ENCODE measurements around the gene TADA2A. TPM values are rescaled to one million over a fixed set of nuclear protein-coding genes. Genes with fewer than 3 reads are reported as not detected.

The TADA2A gene
- total RNA-seq, 1 donor from 2014 or later, result 44.0 TPM

GRCh38 chr17:37519251-37519985 lies 112.7 kb downstream of the TADA2A start:
- DNase-seq (ENCODE audit: low spot score in 2 of 2) (no peak), FAIRE-seq (no peak)

GRCh38 chr17:37520174-37520573 lies 113.5 kb downstream of the TADA2A start:
- DNase-seq (ENCODE audit: low spot score in 2 of 2) (no peak), FAIRE-seq (no peak)

- FAIRE-seq (no peak), DNase-seq (ENCODE audit: low spot score in 2 of 2) (no peak)
Measured at GRCh38 chr17:37521821-37522220, 115.1 kb downstream of the TADA2A start.

GRCh38 chr17:37523715-37524219 lies 117.1 kb downstream of the TADA2A start:
- DNase-seq (ENCODE audit: low spot score in 2 of 2) (no peak), FAIRE-seq (no peak)

- DNase-seq (ENCODE audit: low spot score in 2 of 2) (peak in 1 of 2 donors; percentile 35), FAIRE-seq (no peak)
Measured at GRCh38 chr17:37527249-37527851, 120.7 kb downstream of the TADA2A start.

Other genes starting within 250 kb of the TADA2A start
- not detected for gene C17orf78, start 30.9 kb upstream of the TADA2A start, total RNA-seq
- gene ACACA, start 50 bp upstream of the TADA2A start, total RNA-seq, result 99.9 TPM
- 15.1 TPM for gene DUSP14, start 83.0 kb downstream of the TADA2A start, total RNA-seq
- gene SYNRG, start 202.5 kb downstream of the TADA2A start, total RNA-seq, result 24.9 TPM
- 35.9 TPM for gene DDX52, start 236.6 kb downstream of the TADA2A start, total RNA-seq

Data from frontal cortex (tissue), 4 donors.